HEK293T (cell line): Measurements from ENCODE around the gene ESYT2.
"Not testable (repeated sequence)": the region's sequence is repeated elsewhere in the genome, so short reads cannot be mapped to it uniquely, and the experiment has no call there.

Source experiments
- CTCF ChIA-PET: fragments of 350-600 bp; formaldehyde crosslinking; extraction: SDS; loops from one replicate; lab custom pipeline; 2021; ENCODE audit warnings: antibody characterized with exemption, inconsistent platforms; lab: Yijun Ruan, JAX
- POLR2A ChIA-PET: fragments of 350-600 bp; formaldehyde crosslinking; extraction: SDS; loops from one replicate; lab custom pipeline; 2020; ENCODE audit warnings: antibody characterized with exemption, inconsistent platforms; lab: Yijun Ruan, JAX
- DNase-seq: peaks from one replicate; pipeline ENCODE4 v3.0.0; 2012; ENCODE audit warnings: mixed read lengths; ENCODE audit errors: extremely low spot score
- ARNT ChIP-seq: fragments of 450-650 bp; IDR thresholded peaks from 2 replicates; pipeline ENCODE4 v1.6.1; 2017; ENCODE audit warnings: mild to moderate bottlenecking
- BHLHE40 ChIP-seq: fragments of 450-650 bp; IDR thresholded peaks from 2 replicates; pipeline ENCODE4 v1.6.1; 2016; ENCODE audit warnings: mild to moderate bottlenecking, moderate library complexity, borderline replicate concordance
- CTBP1 ChIP-seq: fragments of 450-650 bp; IDR thresholded peaks from 2 replicates; pipeline ENCODE4 v1.6.1; 2016; ENCODE audit warnings: borderline replicate concordance
- ELF4 ChIP-seq: fragments of 450-650 bp; IDR thresholded peaks from 2 replicates; pipeline ENCODE4 v1.6.1; 2017; ENCODE audit warnings: antibody characterized with exemption
- FOXA1 ChIP-seq: fragments of 450-650 bp; IDR thresholded peaks from 2 replicates; pipeline ENCODE4 v1.6.1; 2016; ENCODE audit warnings: mild to moderate bottlenecking
- FOXK2 ChIP-seq: fragments of 450-650 bp; IDR thresholded peaks from 2 replicates; pipeline ENCODE4 v1.6.1; 2016; ENCODE audit warnings: mild to moderate bottlenecking
- FOXM1 ChIP-seq: fragments of 450-650 bp; IDR thresholded peaks from 2 replicates; pipeline ENCODE4 v1.6.1; 2017; ENCODE audit warnings: mild to moderate bottlenecking, borderline replicate concordance
- HDGF ChIP-seq: fragments of 450-650 bp; IDR thresholded peaks from 2 replicates; pipeline ENCODE4 v1.6.1; 2017; ENCODE audit warnings: antibody characterized with exemption, borderline replicate concordance
- L3MBTL2 ChIP-seq: fragments of 450-650 bp; conservative IDR thresholded peaks from 2 replicates; pipeline ENCODE4 v1.6.1; 2016; ENCODE audit warnings: mild to moderate bottlenecking
- LEF1 ChIP-seq: fragments of 450-650 bp; IDR thresholded peaks from 2 replicates; pipeline ENCODE4 v1.6.1; 2017; ENCODE audit warnings: mild to moderate bottlenecking, borderline replicate concordance
- NFRKB ChIP-seq: fragments of 450-650 bp; IDR thresholded peaks from 2 replicates; pipeline ENCODE4 v1.6.1; 2016; ENCODE audit warnings: mild to moderate bottlenecking, moderate library complexity
- SP1 ChIP-seq: fragments of 450-650 bp; IDR thresholded peaks from 2 replicates; pipeline ENCODE4 v1.6.1; 2017
- SUZ12 ChIP-seq: fragments of 450-650 bp; IDR thresholded peaks from 2 replicates; pipeline ENCODE4 v1.6.1; 2016; ENCODE audit warnings: mild to moderate bottlenecking
- TARDBP ChIP-seq: fragments of 450-650 bp; IDR thresholded peaks from 2 replicates; pipeline ENCODE4 v1.6.1; 2016
- ZNF384 ChIP-seq: fragments of 450-650 bp; IDR thresholded peaks from 2 replicates; pipeline ENCODE4 v1.6.1; 2016
- TF ChIP-seq, protein P1 (sequence below): fragments of 450-650 bp; IDR thresholded peaks from 2 replicates; pipeline ENCODE4 v1.6.1; 2016

Gene ESYT2, protein sequence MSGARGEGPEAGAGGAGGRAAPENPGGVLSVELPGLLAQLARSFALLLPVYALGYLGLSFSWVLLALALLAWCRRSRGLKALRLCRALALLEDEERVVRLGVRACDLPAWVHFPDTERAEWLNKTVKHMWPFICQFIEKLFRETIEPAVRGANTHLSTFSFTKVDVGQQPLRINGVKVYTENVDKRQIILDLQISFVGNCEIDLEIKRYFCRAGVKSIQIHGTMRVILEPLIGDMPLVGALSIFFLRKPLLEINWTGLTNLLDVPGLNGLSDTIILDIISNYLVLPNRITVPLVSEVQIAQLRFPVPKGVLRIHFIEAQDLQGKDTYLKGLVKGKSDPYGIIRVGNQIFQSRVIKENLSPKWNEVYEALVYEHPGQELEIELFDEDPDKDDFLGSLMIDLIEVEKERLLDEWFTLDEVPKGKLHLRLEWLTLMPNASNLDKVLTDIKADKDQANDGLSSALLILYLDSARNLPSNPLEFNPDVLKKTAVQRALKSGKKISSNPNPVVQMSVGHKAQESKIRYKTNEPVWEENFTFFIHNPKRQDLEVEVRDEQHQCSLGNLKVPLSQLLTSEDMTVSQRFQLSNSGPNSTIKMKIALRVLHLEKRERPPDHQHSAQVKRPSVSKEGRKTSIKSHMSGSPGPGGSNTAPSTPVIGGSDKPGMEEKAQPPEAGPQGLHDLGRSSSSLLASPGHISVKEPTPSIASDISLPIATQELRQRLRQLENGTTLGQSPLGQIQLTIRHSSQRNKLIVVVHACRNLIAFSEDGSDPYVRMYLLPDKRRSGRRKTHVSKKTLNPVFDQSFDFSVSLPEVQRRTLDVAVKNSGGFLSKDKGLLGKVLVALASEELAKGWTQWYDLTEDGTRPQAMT

DNA sequence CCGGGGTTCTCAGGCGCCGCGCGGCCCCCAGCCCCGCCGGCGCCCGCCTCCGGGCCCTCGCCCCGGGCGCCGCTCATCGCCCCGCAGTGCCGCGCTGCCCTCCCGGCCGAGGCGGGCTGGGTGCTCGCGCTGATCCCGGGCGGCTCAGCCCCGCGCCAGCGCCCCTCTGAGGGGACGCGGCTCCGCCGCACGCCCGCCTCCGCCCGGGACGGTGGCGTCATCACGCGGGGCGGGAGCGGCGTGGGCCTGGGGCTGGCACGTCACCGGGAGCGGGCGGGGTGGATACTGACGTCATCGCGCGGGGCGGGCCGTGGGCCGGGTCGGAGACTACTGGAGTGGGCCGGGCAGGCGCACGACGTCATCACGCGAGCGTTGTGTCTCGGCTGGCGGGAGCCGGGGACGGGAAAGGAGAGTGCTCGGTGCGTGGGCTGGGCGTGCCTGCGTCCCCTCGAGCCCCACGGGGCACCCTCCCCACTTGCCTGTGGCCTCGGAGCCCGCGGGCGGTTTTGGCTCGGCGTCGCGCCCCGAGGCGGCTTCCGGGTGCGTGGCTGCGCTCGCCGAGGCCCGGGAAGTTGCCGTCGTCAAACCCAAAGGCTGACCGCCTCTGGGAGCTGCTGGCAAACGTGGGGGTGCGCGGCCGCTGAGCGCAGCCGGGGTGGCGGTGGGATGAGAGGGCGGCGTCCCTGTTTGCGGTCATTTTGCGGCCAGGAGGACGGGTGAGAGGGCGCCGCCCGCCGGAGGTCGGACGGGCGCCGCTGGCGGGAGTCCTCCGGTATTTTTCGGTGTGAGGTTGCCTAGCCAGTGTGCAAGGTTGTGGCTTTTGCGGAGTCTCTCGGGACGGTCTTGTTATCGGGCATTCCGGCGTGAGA is at the start of gene ESYT2:
TSS of gene ESYT2 (minus strand) at position 168 of the 869 bp plus-strand sequence. CDS start at position 77, 91 bp downstream.
- peak; percentile 100 for DNase-seq
- CTCF ChIA-PET: interaction anchor here (0.8 kb wide), 1 partner anchor 31 kb away, joined by 4 read pairs; no protein-coding TSS in a partner anchor
- TF ChIP-seq SP1: no peak
- TF ChIP-seq FOXM1: peak; percentile 86
- TF ChIP-seq L3MBTL2: peak; percentile 95
- peak; percentile 65 for TF ChIP-seq ARNT
- TF ChIP-seq, protein P1, sequence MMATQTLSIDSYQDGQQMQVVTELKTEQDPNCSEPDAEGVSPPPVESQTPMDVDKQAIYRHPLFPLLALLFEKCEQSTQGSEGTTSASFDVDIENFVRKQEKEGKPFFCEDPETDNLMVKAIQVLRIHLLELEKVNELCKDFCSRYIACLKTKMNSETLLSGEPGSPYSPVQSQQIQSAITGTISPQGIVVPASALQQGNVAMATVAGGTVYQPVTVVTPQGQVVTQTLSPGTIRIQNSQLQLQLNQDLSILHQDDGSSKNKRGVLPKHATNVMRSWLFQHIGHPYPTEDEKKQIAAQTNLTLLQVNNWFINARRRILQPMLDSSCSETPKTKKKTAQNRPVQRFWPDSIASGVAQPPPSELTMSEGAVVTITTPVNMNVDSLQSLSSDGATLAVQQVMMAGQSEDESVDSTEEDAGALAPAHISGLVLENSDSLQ: no peak
- TF ChIP-seq FOXK2: no peak
- peak; percentile 74; the same call in 1 of the 2 replicates for TF ChIP-seq LEF1
- TF ChIP-seq TARDBP: peak; percentile 99
- TF ChIP-seq ZNF384: no peak
- TF ChIP-seq HDGF: no peak
- TF ChIP-seq FOXA1: no peak
- TF ChIP-seq ELF4: peak; percentile 73
- TF ChIP-seq NFRKB: no peak
- TF ChIP-seq SUZ12: no peak
- TF ChIP-seq CTBP1: no peak
- TF ChIP-seq BHLHE40: no peak
- POLR2A ChIA-PET: interaction anchor here (0.6 to 1.6 kb wide), 6 partner anchors 10 to 42 kb away, joined by 3 to 6 read pairs (median 4); no protein-coding TSS in a partner anchor

DNA sequence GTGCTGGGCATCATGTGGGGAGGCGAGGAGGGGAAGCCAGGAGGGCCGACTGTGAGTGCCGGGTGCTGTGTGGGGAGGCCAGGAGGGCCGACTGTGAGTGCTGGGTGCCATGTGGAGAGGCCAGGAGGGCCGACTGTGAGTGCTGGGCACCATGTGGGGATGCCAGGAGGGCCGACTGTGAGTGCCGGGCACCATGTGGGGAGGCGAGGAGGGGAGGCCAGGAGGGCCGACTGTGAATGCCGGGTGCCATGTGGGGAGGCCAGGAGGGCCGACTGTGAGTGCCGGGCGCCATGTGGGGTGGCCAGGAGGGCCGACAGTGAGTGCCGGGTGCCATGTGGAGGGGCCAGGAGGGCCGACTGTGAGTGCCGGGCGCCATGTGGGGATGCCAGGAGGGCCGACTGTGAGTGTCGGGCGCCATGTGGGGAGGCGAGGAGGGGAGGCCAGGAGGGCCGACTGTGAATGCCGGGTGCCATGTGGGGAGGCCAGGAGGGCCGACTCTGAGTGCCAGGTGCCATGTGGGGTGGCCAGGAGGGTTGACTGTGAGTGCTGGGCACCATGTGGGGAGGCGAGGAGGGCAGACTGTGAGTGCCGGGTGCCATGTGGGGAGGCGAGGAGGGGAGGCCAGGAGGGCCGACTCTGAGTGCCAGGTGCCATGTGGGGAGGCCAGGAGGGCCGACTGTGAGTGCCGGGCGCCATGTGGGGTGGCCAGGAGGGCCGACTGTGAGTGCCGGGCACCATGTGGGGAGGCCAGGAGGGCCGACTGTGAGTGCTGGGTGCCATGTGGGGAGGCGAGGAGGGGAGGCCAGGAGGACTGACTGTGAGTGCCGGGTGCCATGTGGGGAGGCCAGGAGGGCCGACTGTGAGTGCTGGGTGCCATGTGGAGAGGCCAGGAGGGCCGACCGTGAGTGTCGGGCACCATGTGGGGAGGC is 49.1 kb upstream of the ESYT2 start:
- DNase-seq, CTCF ChIA-PET, POLR2A ChIA-PET: not testable (repeated sequence)

DNA sequence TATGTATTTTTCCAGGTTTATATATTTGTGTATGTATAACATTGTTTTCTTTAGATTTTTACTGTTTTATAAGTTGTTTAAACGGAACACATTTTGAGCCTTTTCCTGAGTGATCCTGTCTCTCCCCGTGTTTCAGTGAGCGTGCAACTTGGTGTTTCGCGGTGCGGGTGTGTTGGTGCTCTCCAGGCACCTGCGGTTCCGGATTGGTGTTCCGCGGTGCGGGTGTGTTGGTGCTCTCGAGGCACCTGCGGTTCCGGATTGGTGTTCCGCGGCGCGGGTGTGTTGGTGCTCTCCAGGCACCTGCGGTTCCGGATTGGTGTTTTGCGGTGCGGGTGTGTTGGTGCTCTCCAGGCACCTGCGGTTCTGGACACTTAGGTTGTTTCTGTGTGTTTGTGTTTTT is 47.7 kb upstream of the ESYT2 start:
- no peak for TF ChIP-seq FOXM1
- no peak for TF ChIP-seq BHLHE40
- TF ChIP-seq, protein P1: no peak
- no peak for TF ChIP-seq CTBP1
- no peak for TF ChIP-seq SP1
- TF ChIP-seq TARDBP: no peak
- POLR2A ChIA-PET: no interaction called here
- CTCF ChIA-PET: no interaction called here
- DNase-seq: no peak

GRCh38 chr7:158869876-158870275 is 40.6 kb upstream of the ESYT2 start:
- POLR2A ChIA-PET: no interaction called here
- CTCF ChIA-PET: no interaction called here
- DNase-seq: no peak
- no peak for TF ChIP-seq FOXM1
- TF ChIP-seq L3MBTL2: no peak
- TF ChIP-seq, protein P1: no peak
- TF ChIP-seq FOXK2: no peak

DNA sequence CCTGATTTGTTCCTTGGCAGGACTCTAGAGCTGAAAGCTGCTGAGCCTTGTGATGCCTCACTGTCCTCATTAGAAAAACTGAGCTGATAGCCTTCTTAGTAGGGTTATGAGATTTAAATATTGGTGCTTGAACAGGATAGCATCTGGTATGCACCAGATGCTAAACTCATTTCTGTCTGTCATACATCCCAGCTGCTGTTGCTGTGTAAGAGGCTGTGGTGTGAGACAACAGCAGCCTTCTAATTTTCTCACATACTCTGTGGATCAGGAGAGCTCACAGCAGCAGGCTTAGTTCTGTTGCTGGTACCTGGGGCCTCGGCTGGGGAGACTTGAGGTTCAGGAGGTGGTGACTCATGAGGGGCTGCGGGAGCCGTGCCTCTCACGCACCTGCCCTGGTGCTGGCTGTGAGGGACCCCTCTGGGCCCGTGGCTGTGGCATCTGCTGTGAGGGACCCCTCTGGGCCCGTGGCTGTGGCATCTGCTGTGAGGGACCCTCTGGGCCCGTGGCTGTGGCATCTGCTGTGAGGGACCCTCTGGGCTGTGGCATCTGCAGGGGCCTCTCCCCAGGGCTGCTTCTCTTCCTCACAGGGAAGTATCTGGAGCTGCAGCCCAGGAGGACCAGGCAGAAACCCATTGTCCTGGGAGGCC is 39.6 kb upstream of the ESYT2 start:
- ChIA-PET POLR2A (no interaction called here), CTCF (no interaction called here)
- DNase-seq: no peak
- TF ChIP-seq ZNF384 (no peak), ARNT (no peak), NFRKB (no peak), SUZ12 (no peak), HDGF (no peak), FOXM1 (no peak), TARDBP (no peak), L3MBTL2 (no peak), CTBP1 (no peak), FOXK2 (no peak), SP1 (no peak), ELF4 (no peak), FOXA1 (no peak), LEF1 (no peak), BHLHE40 (no peak)
- TF ChIP-seq, protein P1: no peak
